Gastroesophageal sphincter (tissue), 3 donors: Measurements from ENCODE around the gene ABCA6.

ENCODE experiments used
- EP300 ChIP-seq: sonication (generic); formaldehyde crosslinking; IDR thresholded peaks from one replicate; pipeline ENCODE4 v1.6.1; 2017; ENCODE audit warnings: antibody characterized with exemption, mild to moderate bottlenecking
- POLR2AphosphoS5 ChIP-seq: sonication (generic); formaldehyde crosslinking; IDR thresholded peaks from one replicate; pipeline ENCODE4 v1.6.1; 2017; ENCODE audit warnings: antibody characterized with exemption
- TF ChIP-seq, protein P1 (sequence below), 4 experiments: fragments of 200-600 bp in 2 of 4; fragments of 450-650 bp in 2 of 4; sonication (generic) in 1 of 4; IDR thresholded peaks; one replicate each; pipeline ENCODE4 v1.5.1; 2017 to 2019; ENCODE audit warnings: antibody characterized with exemption in 4 of 4, mild to moderate bottlenecking in 2 of 4, moderate library complexity in 2 of 4

DNA sequence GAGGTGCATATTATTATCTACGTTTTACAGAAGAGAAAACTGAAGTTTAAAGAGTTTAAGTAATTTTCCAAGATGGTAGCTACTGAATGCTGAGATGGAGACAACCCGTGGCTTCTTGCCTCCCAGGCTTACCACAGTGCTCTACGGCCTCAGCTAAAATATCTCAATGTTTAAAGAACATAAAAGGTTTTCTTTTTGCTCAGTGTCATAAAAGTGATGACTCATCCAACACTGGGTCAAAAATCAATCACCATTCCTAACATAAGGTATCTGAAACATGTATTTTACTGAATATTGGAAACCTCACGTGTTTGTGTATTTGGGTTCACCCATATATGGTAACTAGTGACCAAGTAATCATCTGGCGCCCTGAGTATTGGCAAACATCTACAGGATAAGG, 99.4 kb downstream of the ABCA6 start:
- TF ChIP-seq, protein P1, sequence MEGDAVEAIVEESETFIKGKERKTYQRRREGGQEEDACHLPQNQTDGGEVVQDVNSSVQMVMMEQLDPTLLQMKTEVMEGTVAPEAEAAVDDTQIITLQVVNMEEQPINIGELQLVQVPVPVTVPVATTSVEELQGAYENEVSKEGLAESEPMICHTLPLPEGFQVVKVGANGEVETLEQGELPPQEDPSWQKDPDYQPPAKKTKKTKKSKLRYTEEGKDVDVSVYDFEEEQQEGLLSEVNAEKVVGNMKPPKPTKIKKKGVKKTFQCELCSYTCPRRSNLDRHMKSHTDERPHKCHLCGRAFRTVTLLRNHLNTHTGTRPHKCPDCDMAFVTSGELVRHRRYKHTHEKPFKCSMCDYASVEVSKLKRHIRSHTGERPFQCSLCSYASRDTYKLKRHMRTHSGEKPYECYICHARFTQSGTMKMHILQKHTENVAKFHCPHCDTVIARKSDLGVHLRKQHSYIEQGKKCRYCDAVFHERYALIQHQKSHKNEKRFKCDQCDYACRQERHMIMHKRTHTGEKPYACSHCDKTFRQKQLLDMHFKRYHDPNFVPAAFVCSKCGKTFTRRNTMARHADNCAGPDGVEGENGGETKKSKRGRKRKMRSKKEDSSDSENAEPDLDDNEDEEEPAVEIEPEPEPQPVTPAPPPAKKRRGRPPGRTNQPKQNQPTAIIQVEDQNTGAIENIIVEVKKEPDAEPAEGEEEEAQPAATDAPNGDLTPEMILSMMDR (IDR thresholded peaks at IDR 0.05), result no peak
- TF ChIP-seq EP300 (no peak), POLR2AphosphoS5 (no peak)
